GM21737 (cell line): ENCODE data around the gene TNFSF12.
"Not testable (repeated sequence)": the region's sequence is repeated elsewhere in the genome, so short reads cannot be mapped to it uniquely, and the experiment has no call there.

Source experiments
- ATAC-seq: cut with Tn5 transposase; IDR thresholded peaks from one replicate; pipeline ENCODE4 v1.9.1; 2021; ENCODE audit warnings: mild to moderate bottlenecking, moderate library complexity; ENCODE audit not compliant: unreplicated experiment

The TNFSF12 gene

GRCh38 chr17:7583253-7584109 is 34.6 kb downstream of the TNFSF12 start, which contains the start of gene MPDU1:
TSS of gene MPDU1 (plus strand) at chr17:7583852. CDS start at chr17:7583863, 11 bp downstream.
- peak; percentile 50 for ATAC-seq

DNA sequence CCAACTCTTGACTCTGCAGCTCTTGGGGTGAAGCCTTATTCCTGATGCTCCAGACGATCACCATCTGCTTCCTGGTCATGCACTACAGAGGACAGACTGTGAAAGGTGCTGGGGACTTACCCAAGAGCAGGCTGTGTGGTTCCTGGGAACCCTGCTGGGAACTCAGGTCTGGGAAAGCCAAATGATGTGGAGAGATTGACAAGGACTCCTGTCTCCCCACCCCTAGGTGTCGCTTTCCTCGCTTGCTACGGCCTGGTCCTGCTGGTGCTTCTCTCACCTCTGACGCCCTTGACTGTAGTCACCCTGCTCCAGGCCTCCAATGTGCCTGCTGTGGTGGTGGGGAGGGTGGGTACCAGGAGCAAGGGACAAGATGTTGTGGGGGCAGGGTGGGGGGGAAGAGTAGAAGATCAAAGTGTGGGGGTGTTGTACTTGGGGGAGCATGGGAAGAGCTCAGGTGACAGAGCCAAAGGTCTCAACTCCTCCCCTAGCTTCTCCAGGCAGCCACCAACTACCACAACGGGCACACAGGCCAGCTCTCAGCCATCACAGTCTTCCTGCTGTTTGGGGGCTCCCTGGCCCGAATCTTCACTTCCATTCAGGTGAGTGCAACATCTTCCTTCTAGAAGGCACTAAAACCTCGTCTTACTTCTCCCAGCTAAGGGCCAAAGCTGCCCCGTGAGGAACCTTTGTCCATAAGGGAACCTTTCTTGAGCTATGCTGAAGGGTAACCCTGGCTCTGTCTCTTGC is 38.0 kb downstream of the TNFSF12 start:
- no peak for ATAC-seq

DNA sequence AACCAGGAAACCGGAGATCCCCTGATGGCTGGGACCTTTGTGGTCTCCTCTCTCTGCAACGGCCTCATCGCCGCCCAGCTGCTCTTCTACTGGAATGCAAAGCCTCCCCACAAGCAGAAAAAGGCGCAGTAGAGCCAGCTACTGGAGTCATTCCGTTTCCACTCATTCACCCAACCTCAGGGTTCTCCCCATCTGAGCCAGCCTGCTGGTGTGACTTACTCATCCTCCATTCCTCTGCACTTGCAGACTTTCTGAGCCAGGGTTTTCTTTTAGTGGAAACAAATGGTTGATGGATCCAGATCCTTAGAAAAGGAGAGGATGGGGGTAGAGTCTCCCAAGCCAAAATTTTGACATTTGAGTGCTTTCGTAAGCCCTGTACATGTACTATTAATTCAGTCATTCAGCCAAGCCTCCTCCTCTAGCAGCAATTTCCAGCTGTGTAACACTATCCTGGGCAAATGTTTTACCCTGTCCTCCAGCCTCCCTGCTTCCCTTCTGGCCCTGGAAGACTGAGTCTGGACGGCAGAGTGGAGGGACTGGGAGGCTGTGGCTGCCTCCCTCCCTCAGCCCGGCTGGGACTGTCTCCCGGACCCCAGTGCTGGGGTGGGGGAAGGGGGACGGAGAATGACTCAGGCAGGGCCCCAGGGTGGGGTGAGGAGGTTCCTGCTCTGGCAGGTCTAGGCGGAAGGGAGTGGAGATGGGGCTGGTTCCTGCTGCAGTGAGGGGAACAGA is 38.7 kb downstream of the TNFSF12 start:
- ATAC-seq: no peak

GRCh38 chr17:7588553-7589203 is 39.8 kb downstream of the TNFSF12 start:
- no peak for ATAC-seq

GRCh38 chr17:7589204-7589868 is 40.5 kb downstream of the TNFSF12 start:
- ATAC-seq: no peak

DNA sequence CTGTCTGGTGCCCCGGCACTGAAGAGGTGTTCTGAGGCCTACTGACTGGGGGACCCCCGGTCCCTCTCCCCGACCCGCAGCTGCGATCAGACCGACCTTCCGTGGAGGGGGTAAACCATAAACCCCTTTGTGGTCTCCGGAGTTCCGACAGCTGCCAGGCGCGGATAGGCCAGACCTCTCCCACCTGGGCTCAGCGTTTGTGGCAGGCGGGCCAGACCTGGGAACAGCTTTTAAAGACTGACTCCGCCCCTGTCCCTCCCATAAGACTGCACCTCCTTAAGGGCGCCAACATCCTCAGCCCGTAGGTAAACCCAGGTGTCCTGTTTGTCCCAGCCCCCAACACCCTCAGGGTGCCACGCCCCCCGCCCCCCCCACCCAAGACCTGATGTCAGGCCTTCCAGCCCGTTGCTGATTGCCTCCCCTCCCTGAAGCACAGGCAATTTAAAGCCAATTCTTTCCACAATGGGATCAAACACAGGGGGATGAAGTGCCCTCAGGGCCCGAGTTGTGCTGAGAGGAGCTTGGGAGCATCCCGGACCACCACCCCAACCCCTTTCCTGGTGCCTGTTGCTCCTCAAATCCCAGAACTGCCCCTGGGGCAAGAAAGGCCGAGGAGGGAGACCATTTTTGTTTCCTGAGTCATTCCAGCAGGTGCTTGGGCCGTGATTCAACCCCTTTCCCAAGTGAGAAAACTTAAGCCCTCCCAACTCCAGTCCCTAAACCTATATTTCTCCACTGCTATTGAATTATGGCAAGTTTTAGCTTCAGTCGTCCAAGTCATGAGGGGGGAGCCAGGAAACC is 41.2 kb downstream of the TNFSF12 start, which contains the start of gene SOX15:
Gene SOX15, minus strand, starts transcription at position 204 of the 801 bp plus-strand sequence. CDS start 418 bp downstream, outside the sequence.
- no peak for ATAC-seq

GRCh38 chr17:7590743-7591142 is 41.9 kb downstream of the TNFSF12 start:
- no peak for ATAC-seq

GRCh38 chr17:7591596-7591995 is 42.7 kb downstream of the TNFSF12 start:
- ATAC-seq: no peak

GRCh38 chr17:7592422-7593021 is 43.7 kb downstream of the TNFSF12 start:
- no peak for ATAC-seq

DNA sequence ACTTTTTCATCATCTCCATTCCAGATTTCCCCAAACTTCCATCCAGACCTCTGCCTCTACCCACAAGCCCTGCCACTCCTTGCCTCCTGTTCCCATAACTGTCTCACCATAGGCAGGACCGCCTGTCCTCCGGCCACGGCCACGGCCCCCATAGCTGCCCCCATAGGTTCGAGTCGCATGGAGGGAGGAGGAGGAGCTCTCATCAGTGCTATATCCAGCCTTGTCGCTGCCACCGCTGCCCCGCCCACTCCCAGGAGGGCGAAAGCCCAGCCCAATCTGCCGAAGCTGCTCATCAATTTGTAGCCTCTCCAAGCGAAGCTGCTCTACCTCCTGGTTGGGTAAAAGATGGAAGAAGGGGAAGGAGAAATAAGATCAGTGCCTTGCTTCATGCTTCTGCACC is 44.4 kb downstream of the TNFSF12 start:
- ATAC-seq: no peak

DNA sequence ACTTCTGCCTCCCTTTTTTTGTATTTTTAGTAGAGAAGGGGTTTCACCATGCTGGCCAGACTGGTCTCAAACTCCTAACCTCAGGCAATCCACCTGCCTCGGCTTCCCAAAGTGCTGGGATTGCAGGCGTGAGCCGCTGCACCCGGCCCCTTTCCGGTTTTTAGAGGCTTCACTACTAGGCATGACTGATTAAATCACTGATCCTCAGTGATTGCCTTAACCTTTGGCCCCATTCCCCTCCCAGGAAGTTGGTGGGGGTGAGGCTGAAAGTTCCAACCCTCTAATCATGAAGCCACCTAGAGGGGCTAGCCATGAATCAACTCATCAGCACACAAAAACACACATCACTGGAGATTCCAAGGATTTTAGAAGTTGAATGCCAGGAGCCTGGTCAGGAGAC is 48.7 kb downstream of the TNFSF12 start:
- ATAC-seq: not testable (repeated sequence)

DNA sequence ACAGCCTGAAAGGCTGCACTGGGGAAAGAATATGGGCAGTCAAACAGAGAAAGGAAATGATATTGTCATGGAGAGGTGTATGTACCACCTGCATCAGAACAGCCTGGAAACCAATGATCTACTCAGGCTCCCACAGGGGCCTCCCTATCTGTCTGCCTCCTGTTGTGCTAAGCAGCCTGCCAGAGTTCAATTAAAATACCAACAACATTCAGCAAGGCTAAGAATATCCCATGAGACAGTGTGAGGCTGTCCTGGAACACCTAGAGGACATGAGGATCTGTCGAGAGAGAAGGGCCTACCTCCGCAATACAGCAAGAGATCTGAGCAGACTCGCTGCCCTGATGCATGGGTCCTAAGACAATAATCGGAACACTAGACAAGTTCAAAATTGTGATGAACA is 57.4 kb downstream of the TNFSF12 start:
- no peak for ATAC-seq
